Measurements from ENCODE around the gene MS4A6E.

MS4A6E gene

GRCh38 chr11:60345489-60345888 lies 18.4 kb downstream of the MS4A6E start:
- ChIA-PET POLR2A (no interaction called here), CTCF (interaction anchor here (0.6 to 3.8 kb wide), 12 partner anchors 9 to 522 kb away, joined by 3 to 30 read pairs (median 4); no protein-coding TSS in a partner anchor)
- Histone ChIP-seq H3K4me3 (ENCODE audit: low read depth, low read length) (no peak overlapping the region), H3K27ac (ENCODE audit: extremely low read depth, low read depth, low read length) (no peak overlapping the region), H3K4me1 (ENCODE audit: control insufficient read depth, insufficient read depth, low read length) (no peaks in the 10 kb centered on the region), H3K9me3 (ENCODE audit: control insufficient read depth, insufficient read depth, low read depth, low read length) (no peaks in the 10 kb centered on the region), H3K36me3 (ENCODE audit: control insufficient read depth in 2 of 2, insufficient read depth in 1 of 2, low read length in 2 of 2) (no peaks in the 10 kb centered on the region)
- TF ChIP-seq ZNF777 (tag by site-specific recombination; IDR thresholded peaks at IDR 0.05; ENCODE audit: borderline replicate concordance) = no peak
- TF ChIP-seq REPIN1 (tag by site-specific recombination; IDR thresholded peaks at IDR 0.05; ENCODE audit: low read depth) = no peak
- no peak for TF ChIP-seq ZNF433 (tag by site-specific recombination; IDR thresholded peaks at IDR 0.05; ENCODE audit: low read depth)
- no peak for TF ChIP-seq GLI2 (tag by site-specific recombination; IDR thresholded peaks at IDR 0.05; ENCODE audit: borderline replicate concordance, low read depth)
- no peak for TF ChIP-seq ZNF76 (tag by site-specific recombination; IDR thresholded peaks at IDR 0.05; ENCODE audit: borderline replicate concordance, low read depth)
- no peak for TF ChIP-seq YY2 (tag by site-specific recombination; IDR thresholded peaks at IDR 0.05)
- TF ChIP-seq ZXDB (tag by site-specific recombination; IDR thresholded peaks at IDR 0.05) = no peak
- no peak for TF ChIP-seq ZNF660 (tag by site-specific recombination; IDR thresholded peaks at IDR 0.05)
- TF ChIP-seq BCL11B (tag by site-specific recombination; IDR thresholded peaks at IDR 0.05; ENCODE audit: low read depth) = no peak
- no peak for TF ChIP-seq ZNF19 (tag by site-specific recombination; IDR thresholded peaks at IDR 0.05; ENCODE audit: low read depth)

DNA sequence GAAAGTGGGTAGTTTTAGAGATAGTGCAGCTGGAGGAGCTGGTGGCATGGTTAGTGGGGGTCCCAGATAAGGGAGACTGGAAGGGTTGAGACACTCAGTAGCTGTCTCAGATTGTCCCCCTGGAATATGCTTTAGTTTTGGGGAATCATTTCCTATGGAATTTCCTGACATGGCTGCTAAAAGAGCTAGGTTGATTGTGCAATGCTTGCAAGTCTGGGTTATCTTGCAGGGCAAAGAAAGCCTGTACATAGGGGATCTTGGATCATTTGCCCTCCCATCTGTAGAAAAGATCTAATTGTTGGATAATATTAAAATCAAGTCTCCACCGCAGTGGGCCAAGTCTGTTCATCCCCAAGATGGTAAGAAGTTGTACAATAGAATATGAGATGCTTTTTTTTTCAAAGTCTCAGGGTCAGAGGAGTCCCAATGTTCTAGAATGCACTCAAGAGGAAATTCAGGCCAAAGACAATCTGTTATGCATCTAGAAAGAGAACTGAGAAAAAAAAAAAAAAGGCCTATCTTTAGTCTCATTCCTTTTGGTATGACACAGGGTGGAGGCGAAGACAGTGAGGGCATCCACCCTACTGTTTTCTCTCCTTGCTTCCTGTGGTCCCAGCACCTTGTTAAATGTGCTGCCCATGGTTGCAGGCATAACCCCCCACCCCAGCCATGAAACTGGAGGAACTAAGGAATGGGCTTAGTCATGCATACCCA lies 20.2 kb downstream of the MS4A6E start:
- Histone ChIP-seq H3K9me3 (ENCODE audit: control insufficient read depth, insufficient read depth, low read depth, low read length) (no peaks in the 10 kb centered on the region), H3K4me3 (ENCODE audit: low read depth, low read length) (no peak overlapping the region), H3K4me1 (ENCODE audit: control insufficient read depth, insufficient read depth, low read length) (no peaks in the 10 kb centered on the region), H3K27ac (ENCODE audit: extremely low read depth, low read depth, low read length) (no peak overlapping the region), H3K36me3 (ENCODE audit: control insufficient read depth in 2 of 2, insufficient read depth in 1 of 2, low read length in 2 of 2) (no peaks in the 10 kb centered on the region)
- POLR2A ChIA-PET = no interaction called here
- CTCF ChIA-PET = interaction anchor here (0.7 to 3.8 kb wide), 2 partner anchors 13 to 82 kb away, joined by 4 to 30 read pairs; no protein-coding TSS in a partner anchor
- no peak for TF ChIP-seq KLF8 (tag by site-specific recombination; IDR thresholded peaks at IDR 0.05)
- TF ChIP-seq ZNF423 (tag by site-specific recombination; IDR thresholded peaks at IDR 0.05) = no peak
- TF ChIP-seq TSHZ1 (tag by site-specific recombination; IDR thresholded peaks at IDR 0.05; ENCODE audit: borderline replicate concordance) = no peak
- TF ChIP-seq, protein P1, sequence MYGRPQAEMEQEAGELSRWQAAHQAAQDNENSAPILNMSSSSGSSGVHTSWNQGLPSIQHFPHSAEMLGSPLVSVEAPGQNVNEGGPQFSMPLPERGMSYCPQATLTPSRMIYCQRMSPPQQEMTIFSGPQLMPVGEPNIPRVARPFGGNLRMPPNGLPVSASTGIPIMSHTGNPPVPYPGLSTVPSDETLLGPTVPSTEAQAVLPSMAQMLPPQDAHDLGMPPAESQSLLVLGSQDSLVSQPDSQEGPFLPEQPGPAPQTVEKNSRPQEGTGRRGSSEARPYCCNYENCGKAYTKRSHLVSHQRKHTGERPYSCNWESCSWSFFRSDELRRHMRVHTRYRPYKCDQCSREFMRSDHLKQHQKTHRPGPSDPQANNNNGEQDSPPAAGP (tag by site-specific recombination; IDR thresholded peaks at IDR 0.05) = no peak

DNA sequence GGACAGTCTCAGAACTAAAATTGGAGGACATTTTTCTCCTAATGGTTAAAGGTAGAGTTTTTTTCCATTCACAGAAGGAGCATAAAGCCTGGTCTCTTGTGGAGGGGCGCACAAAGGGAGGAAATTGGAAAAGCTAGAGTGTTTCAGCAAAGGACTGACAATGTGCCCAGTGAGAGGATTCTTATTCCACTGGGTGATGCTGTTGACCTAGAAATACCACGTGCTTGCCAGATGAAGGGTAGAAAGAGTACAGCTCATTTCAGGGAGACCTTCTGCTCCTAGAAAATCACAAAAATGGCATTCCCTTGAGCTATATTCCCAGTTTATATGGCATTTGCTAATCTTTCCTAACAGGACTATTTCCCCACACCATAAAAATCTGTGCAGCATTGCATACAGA lies 21.1 kb downstream of the MS4A6E start:
- ChIA-PET POLR2A (no interaction called here), CTCF (no interaction called here)
- no peak overlapping the region for H3K4me3 ChIP-seq (ENCODE audit: low read depth, low read length)
- no peak for TF ChIP-seq ZNF518A (tag by site-specific recombination; conservative IDR thresholded peaks at IDR 0.05; ENCODE audit: low read depth)
- no peak for TF ChIP-seq ZNF138 (tag by site-specific recombination; IDR thresholded peaks at IDR 0.05; ENCODE audit: borderline replicate concordance)
- TF ChIP-seq ZNF214 (tag by site-specific recombination; IDR thresholded peaks at IDR 0.05; ENCODE audit: borderline replicate concordance) = no peak
- no peak for TF ChIP-seq ZNF621 (tag by site-specific recombination; IDR thresholded peaks at IDR 0.05)
- TF ChIP-seq ZNF133 (tag by site-specific recombination; IDR thresholded peaks at IDR 0.05) = no peak
- no peak overlapping the region for H3K27ac ChIP-seq (ENCODE audit: extremely low read depth, low read depth, low read length)
- no peaks in the 10 kb centered on the region for H3K9me3 ChIP-seq (ENCODE audit: control insufficient read depth, insufficient read depth, low read depth, low read length)
- no peaks in the 10 kb centered on the region for H3K4me1 ChIP-seq (ENCODE audit: control insufficient read depth, insufficient read depth, low read length)
- no peaks in the 10 kb centered on the region for H3K36me3 ChIP-seq (ENCODE audit: control insufficient read depth in 2 of 2, insufficient read depth in 1 of 2, low read length in 2 of 2)

All from HEK293 (cell line).